Hepatocyte (in vitro differentiated cells): Measurements from ENCODE around the gene COG7.

Experiments used
- EZH2phosphoT487 ChIP-seq: fragments of 200-600 bp; sonication (generic); IDR thresholded peaks from one replicate; pipeline ENCODE4 v1.6.1; 2018; ENCODE audit warnings: antibody characterized with exemption, mild to moderate bottlenecking, low read depth, moderate library complexity; ENCODE audit not compliant: unreplicated experiment, severe bottlenecking
- TF ChIP-seq, protein P1 (sequence below): fragments of 200-600 bp; sonication (generic); IDR thresholded peaks from 2 replicates; pipeline ENCODE4 v1.5.1; 2016; ENCODE audit warnings: antibody characterized with exemption, mild to moderate bottlenecking; ENCODE audit not compliant: poor library complexity

- TF ChIP-seq, protein P1, sequence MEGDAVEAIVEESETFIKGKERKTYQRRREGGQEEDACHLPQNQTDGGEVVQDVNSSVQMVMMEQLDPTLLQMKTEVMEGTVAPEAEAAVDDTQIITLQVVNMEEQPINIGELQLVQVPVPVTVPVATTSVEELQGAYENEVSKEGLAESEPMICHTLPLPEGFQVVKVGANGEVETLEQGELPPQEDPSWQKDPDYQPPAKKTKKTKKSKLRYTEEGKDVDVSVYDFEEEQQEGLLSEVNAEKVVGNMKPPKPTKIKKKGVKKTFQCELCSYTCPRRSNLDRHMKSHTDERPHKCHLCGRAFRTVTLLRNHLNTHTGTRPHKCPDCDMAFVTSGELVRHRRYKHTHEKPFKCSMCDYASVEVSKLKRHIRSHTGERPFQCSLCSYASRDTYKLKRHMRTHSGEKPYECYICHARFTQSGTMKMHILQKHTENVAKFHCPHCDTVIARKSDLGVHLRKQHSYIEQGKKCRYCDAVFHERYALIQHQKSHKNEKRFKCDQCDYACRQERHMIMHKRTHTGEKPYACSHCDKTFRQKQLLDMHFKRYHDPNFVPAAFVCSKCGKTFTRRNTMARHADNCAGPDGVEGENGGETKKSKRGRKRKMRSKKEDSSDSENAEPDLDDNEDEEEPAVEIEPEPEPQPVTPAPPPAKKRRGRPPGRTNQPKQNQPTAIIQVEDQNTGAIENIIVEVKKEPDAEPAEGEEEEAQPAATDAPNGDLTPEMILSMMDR, result no peak
- TF ChIP-seq EZH2phosphoT487, result no peak
Observed at GRCh38 chr16:23362460-23363317, 90.3 kb downstream of the COG7 start.
